Head of caudate nucleus (tissue), 42 donors: ENCODE data around the gene KMT5B.
A peak's percentile ranks its signal among the peaks of the same experiment; 100 is the strongest.

Experiments used
- DNase-seq, 42 donors: peaks; one replicate each; pipeline versions ENCODE4 v3.0.0 to v3.0.0-alpha.2; 2020 to 2021; ENCODE audit warnings: mixed read lengths in 7 of 42
- intact Hi-C: fragments of 100-400 bp; cut with DNase I; formaldehyde crosslinking; loops from one replicate; pipeline ENCODE4 v1.15.0; 2022

The KMT5B gene

DNA sequence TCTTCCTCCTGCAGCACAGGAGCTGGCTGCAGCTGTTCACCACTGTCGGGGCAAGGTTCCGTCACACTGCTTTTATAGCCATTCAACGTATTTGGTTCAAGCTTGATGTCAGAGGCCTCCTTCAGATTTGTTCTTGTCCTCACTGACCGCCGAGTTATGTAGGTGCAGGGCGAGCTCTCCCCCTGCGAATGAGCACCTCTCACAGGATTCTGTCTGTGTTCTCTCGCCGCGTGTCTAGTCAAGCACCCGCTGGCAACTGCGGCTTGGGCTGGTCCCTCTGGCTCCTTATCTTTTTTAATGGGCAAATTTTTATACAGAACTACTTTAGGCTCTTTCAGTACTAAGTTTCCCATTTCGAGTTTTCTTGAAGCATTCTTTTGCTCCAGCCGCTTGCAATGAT, 54.5 kb downstream of the KMT5B start:
- DNase-seq: peak in 1 of 42 donors; percentile 29
- intact Hi-C loops: no loop called here

GRCh38 chr11:68153742-68154141, 59.4 kb downstream of the KMT5B start:
- DNase-seq: peak in 1 of 42 donors; percentile 25
- intact Hi-C loops: no loop called here

GRCh38 chr11:68150037-68150436, 63.1 kb downstream of the KMT5B start:
- intact Hi-C loops: no loop called here
- no peak for DNase-seq

DNA sequence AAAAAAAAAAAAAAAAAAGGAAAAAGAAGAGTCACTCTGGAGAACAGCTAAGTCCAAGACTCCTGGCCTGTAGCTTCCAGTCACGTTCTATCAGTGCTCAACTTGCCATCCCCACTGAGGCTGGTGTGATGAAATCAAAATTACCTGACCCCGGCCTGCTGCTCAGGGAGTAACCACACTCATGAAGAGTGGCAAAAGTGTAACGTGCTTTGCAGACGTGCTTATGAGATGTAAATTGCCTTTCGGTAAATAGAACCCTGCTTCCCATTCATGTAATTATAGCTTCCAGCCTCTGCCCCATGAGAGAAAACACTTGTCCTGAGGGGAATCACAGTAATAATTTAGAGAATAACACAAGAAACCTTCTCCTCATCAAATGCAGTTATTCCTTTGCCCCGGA, 63.7 kb downstream of the KMT5B start:
- DNase-seq: no peak
- intact Hi-C loops: no loop called here

GRCh38 chr11:68148879-68149278, 64.2 kb downstream of the KMT5B start:
- no peak for DNase-seq
- intact Hi-C loops: no loop called here

DNA sequence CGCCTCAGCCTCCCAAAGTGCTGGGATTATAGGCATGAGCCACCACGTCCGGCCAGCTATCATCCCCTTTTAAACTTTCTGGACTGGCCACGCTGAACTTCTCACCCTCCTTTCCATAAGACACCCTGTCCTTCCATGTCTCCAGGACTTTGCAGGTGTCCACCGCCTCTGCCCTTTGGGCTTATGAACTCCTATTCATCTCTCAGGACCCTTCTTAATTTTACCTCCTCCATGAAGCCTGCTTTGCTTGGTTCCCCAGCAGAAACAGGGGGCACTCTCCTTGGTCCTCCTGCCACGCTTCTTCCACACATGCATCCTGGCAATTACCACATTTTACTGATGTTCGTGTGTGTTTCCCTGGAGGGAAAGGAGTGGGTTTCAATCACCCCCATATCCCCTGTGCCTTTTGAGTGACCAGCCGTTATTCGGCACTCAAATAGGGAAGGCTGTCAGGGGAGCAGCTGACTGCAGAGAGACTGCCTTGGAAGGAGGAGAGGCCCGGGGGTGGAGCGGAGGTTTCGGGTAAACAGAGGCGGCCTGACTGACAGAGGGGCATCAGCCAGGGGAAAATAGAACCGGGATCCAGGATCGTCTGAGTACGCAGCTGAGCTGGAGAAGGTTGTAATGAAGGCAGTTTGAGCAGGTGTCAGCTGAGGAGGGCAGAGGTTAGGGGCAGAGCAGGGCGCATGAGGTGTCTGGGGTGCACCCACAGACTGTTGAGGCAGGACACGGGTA, 64.9 kb downstream of the KMT5B start:
- intact Hi-C loops: no loop called here
- no peak for DNase-seq

GRCh38 chr11:68146704-68147474, 66.2 kb downstream of the KMT5B start:
- peak in 18 of 42 donors; percentile 10 to 59 (median 32) for DNase-seq
- intact Hi-C loops: no loop called here

DNA sequence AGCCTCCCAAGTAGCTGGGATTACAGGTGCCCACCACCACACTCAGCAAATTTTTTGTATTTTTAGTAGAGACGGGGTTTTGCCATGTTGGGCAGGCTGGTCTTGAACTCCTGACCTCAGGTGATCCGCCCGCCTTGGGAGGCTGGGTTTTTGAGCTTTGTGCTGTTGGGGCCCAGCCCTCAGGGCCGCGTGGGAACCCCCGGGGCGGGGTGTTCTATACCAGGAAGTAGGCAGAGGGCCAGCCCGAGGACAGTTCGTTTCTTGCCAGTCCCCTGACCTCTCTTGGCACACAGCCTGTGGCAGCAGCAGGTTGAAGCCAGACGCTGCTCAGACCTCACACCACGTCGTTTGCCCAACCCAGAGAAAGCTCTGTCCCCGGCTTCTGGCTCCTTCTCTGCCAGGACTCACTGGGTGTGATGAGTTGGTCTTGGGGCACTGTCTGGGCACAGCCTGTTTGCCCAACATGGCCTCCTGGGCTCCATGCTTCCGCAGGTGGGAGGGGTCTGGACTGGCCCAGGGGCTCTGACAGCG, 67.0 kb downstream of the KMT5B start:
- intact Hi-C loops: no loop called here
- DNase-seq: peak in 30 of 42 donors; percentile 19 to 75 (median 40)

DNA sequence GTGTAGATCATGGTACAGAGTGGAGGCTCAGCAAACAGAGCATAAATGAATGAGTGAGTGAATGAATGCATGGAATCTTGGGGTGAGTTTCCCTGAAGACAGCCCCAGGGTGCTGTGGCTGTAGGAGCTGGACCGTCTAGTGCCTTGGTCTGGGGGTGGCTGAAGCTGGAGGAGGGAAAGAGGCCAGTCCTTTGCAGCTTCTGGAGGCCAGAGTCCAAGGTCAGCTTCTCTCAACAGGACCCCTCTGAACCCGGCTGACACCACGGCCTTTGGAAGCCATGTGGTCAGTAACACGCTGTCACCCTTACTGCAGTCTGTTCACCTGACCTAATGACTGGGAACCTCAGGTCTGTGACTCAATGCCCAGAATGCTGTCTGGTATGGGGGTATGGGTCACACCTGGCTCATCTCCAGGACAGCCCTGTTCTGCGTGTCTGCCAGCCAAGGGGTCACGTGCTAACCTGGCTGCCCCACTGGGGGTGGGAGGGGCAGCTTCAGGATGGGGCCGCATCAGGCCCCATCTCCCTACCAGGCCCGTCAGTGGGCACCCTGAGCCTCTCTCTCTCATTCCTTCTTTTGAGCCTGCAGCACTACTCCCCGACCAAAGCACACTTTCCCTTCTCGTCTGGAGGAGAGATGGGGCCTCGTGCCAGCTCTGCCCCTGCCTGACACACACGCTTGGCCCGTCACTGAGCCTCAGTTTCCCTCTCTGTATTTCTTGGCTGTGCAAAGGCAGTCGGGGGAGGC, 67.8 kb downstream of the KMT5B start:
- intact Hi-C loops: no loop called here

GRCh38 chr11:68143310-68143689, 69.8 kb downstream of the KMT5B start:
- intact Hi-C loops: no loop called here
- no peak for DNase-seq

More for the DNA sequence above, 67.8 kb downstream of the KMT5B start:
- DNase-seq: no peak

DNA sequence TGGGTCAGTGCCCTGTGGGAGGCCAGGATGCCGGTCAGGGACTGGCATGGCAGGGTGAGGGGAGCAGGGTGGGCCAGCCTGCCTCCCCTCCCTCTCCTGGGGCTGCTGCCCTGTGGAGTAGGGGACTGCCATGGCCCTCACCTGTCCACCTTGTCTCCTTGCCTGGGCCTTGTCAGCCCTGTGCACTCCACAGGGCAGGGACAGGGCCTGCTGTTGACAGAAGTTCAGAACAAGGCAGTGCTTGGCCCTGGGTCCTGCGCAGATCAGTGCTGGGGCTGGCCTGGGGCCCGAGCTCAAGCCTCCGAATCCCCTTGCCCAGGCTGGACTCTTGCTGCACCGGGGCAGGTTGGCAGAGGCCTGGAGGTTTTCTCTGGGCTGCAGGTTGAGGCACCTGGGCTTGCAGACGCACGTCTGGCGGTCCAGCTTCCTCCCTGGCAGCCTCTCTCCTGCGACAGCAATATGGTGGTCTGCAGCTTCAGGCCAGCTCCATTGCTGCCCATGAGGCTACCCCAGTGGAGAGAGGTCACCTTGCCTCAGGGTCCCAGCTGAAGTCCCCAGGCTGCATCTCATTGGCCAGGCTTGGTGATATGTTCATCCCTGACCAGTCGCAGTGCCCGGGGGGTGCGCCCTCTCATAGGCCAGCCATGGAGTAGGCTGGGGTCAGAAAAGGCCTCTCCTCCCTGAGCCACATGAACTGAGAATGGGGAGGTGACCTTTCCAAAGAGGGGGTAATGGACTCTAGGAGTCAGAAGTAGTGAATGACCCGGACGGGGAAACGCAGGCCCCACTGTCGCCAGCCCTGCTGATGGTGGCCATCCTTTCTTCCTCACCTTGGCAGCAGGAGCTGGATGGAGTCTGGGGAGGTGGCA, 70.4 kb downstream of the KMT5B start:
- intact Hi-C loops: no loop called here
- peak in 1 of 42 donors; percentile 25 for DNase-seq

DNA sequence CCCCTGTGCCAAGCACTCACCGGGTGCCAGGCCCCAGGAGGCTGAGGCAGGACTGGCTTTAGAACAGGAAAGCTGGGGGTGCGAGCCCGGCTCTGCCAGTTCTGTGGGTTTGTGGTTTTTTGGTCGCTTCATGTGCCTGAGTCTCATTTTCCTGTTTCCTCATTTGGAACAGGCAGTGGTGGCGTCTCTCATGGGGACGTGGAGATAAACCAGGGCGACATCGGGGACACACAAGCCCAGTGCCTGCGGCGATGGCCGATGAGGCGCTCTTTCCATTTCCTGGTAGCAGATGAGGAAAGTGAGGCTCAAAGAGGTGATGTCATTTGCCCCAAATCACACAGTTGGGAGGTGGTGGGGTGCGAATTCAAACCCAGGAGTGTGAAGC, 71.1 kb downstream of the KMT5B start:
- peak in 6 of 42 donors; percentile 28 to 43 (median 38) for DNase-seq
- intact Hi-C loops: no loop called here

- peak in 2 of 42 donors; percentile 6 to 35 for DNase-seq
- intact Hi-C loops: no loop called here
Measured at GRCh38 chr11:68141246-68142027, 71.7 kb downstream of the KMT5B start.

GRCh38 chr11:68140496-68141245, 72.4 kb downstream of the KMT5B start:
- DNase-seq: peak in 27 of 42 donors; percentile 18 to 75 (median 47)
- intact Hi-C loops: no loop called here

- no peak for DNase-seq
- intact Hi-C loops: no loop called here
Measured at GRCh38 chr11:68138237-68138636, 74.9 kb downstream of the KMT5B start.

DNA sequence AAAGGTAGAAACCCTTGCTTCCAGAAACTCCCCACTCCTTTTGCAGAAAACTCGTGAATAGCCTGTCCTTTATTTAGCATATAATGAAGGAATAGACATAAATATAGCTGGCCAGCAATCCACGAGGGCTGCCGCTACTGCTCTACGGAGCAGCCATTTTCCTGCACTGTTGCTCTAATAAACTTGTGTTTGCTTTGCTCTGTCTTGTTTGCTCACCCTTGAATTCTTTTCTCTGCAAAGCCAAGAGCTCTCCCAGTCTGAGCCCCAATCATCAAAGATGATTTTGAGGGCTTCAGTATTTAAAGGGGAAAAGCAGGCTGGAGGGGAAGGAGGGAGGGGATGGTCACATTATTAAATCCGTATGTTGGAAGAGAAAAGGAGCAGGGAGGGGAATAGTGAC, 75.3 kb downstream of the KMT5B start:
- intact Hi-C loops: no loop called here

DNA sequence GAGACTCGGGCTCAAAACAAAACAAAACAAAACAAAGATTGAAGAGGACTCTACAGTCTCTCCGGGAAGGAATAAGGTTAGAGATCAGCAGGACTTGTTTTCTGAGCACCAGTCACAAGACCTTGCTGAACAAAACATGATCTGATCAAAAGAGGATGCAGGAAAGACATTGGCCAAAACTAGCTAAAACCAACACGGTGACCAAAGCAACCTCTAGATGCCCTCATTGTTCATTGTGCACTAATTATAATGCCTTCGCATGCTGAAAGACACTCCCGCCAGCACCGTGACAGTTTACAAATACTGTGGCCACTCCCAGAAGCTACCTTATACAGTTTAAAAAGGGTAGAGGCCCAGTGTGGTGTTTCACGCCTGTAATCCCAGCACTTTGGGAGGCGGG, 76.2 kb downstream of the KMT5B start:
- DNase-seq: no peak
- intact Hi-C loops: no loop called here

More for the DNA sequence above, 75.3 kb downstream of the KMT5B start:
- peak in 2 of 42 donors; percentile 2 to 23 for DNase-seq
